Neural progenitor cell (in vitro differentiated cells): ENCODE data around the gene SOX5.

Experiments used
- EZH2 ChIP-seq: fragments of 200-600 bp; sonication (generic); IDR thresholded peaks from 2 replicates; pipeline ENCODE4 v1.6.1; 2017; ENCODE audit warnings: antibody characterized with exemption, mild to moderate bottlenecking, moderate library complexity
- EZH2phosphoT487 ChIP-seq: fragments of 200-600 bp; sonication (generic); IDR thresholded peaks from 2 replicates; pipeline ENCODE4 v1.6.1; 2017; ENCODE audit warnings: antibody characterized with exemption
- TF ChIP-seq, protein P1 (sequence below): fragments of 200-600 bp; sonication (generic); IDR thresholded peaks from 2 replicates; pipeline ENCODE4 v1.5.1; 2017; ENCODE audit warnings: antibody characterized with exemption, mild to moderate bottlenecking

DNA sequence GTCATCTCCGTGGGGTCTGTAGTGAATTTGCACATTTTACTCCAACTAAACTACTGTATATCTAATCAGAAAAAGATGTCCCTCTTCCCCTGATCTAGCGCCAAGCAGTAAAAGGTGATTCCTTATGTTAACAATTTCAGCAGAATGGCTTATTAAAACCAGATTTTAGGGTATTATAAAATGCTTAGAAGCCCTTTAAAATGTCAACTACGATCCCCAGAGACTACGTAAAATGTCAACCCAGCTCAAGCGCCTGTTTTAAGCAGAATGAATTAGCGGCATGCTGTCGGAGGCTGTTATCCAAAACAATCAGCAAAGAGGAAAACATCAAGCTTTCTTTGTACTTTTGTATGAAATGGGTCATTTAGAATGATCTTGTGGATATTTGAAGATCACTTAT, 408.9 kb downstream of the SOX5 start:
- TF ChIP-seq, protein P1, sequence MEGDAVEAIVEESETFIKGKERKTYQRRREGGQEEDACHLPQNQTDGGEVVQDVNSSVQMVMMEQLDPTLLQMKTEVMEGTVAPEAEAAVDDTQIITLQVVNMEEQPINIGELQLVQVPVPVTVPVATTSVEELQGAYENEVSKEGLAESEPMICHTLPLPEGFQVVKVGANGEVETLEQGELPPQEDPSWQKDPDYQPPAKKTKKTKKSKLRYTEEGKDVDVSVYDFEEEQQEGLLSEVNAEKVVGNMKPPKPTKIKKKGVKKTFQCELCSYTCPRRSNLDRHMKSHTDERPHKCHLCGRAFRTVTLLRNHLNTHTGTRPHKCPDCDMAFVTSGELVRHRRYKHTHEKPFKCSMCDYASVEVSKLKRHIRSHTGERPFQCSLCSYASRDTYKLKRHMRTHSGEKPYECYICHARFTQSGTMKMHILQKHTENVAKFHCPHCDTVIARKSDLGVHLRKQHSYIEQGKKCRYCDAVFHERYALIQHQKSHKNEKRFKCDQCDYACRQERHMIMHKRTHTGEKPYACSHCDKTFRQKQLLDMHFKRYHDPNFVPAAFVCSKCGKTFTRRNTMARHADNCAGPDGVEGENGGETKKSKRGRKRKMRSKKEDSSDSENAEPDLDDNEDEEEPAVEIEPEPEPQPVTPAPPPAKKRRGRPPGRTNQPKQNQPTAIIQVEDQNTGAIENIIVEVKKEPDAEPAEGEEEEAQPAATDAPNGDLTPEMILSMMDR = no peak
- TF ChIP-seq EZH2 (no peak), EZH2phosphoT487 (no peak)
